Activated CD4-positive, alpha-beta T cell treated with anti-CD3 and anti-CD28 coated beads, Interleukin-2, amount 50 U/mL, for 16 hours (primary cell): Measurements from ENCODE around the gene ITGB1.

ENCODE experiments used
- DNase-seq: peaks from one replicate; pipeline ENCODE4 v3.0.0-alpha.2; 2020

ITGB1 gene

GRCh38 chr10:32954545-32955298 is 3.3 kb downstream of the ITGB1 start:
- no peak for DNase-seq

DNA sequence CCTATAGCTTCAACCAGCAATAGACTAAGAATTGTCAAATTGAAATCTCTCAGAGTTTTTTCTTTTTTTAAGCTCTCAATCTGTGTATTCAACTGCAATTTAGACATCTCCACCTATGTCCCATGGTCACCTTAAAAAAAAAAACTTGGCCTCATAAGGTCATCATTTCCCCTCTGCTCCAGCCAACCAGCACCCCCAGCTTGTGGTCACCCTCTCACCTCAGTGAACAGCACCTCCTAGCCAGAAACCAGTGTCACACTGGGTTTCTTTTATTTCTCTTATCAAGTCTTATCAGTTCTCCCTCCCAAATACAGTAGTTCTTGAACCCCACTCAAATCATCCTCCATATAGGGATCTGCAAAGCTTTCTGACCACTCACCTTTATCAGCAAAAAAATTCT is 4.0 kb downstream of the ITGB1 start:
- DNase-seq = no peak

DNA sequence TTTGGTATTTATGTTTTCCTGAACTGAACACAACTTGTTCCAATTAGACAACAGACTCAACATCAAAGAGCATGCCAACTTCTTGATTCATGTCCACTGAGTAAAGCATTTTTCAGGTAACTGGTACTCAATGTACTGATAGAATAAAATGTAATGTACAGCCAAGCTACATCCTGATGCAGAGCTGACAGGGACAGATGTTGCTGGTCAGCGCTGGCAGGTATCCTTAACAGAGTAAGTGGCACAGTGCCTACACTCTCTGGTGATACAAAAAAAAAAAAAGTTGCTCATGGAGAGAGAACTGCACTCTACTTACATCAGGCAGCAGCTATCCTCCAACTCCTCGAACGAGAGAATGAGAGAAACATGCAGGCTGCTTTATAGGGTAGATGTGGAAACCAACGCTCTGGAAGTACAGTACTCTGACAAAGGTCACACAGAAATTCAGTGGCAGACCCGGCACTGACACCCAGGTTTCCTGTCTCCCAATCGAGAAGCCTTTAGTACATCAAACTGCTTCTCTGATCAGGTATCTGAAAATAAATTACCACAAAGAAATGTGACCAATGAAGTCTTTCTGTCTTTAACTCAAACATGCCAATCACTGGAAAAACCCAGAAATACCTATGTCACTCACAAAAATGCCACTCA is 4.6 kb downstream of the ITGB1 start:
- DNase-seq = no peak

DNA sequence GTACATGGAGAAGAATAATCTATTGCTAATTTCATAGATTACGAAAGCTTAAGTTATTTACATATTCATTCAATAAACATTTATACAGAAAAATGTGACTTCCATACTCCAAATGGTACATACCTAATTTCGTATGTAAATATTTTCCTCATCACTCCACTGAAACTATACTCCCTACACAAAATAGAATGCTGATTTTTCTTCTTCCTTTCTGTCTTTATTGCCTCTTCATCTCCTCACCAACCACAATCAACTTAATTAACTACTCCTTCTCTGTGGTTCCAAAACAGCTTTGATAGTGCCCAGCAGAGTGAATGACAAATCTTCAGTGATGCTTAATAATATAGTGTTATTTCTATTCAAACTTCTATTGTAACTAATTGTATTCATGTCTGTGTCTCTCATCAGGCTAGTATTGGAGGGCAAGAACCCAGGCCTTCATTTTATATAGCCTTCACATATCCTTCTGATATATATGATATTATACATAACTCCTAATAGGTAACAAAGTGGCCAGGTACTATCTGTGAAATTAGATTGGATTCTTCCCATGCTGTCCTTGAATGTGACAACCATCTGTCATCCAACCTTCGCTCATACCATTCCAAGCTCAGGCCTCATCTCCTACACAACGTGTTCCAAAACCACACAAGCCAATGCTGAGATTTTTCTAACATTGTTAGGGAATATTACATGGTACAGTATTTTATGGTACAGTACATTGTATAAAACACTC is 5.3 kb downstream of the ITGB1 start:
- DNase-seq = no peak

DNA sequence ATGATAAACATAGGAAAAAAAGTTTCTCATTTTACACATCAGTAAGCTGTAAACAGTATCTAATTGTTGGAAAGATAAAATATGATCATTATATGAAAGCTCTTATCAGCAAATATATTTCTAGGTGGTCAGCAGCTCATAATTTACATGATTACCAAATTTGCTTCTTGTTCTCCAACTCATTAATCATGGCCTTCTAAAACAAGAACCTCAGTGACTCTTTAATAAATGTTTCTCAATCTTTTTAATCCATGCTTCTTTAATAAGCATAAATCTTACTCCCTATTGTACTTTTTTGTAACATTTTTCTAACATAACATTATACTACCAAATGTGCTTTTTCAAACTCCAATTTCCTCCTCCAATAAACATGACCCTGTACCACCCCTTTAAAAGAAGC is 5.9 kb downstream of the ITGB1 start:
- DNase-seq = no peak

- DNase-seq = no peak
Observed at GRCh38 chr10:32951111-32951510, 6.9 kb downstream of the ITGB1 start.

DNA sequence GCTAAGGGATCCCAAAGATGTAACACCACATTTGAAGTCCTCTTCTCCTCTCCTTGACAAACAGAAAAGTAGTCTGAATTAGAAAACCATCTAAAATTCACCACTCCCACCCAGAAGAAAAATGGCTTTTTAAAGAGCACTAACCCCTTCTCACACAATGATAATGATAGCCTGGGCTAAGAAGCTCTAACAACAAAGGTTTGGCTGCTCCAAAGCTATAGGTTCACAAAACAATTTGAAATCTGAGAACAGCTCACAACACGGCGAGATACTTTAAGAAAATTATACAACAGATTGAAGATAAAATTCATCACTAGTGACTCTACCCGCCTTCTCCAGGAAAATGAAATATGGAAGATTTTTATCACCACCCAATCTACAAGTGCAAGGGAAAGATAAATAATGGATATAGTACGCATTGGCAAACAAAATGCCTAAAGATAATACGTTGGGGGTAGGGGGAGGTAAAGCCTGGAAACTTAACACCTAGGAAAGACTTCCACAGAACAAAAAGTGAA is 7.4 kb downstream of the ITGB1 start:
- DNase-seq = no peak

DNA sequence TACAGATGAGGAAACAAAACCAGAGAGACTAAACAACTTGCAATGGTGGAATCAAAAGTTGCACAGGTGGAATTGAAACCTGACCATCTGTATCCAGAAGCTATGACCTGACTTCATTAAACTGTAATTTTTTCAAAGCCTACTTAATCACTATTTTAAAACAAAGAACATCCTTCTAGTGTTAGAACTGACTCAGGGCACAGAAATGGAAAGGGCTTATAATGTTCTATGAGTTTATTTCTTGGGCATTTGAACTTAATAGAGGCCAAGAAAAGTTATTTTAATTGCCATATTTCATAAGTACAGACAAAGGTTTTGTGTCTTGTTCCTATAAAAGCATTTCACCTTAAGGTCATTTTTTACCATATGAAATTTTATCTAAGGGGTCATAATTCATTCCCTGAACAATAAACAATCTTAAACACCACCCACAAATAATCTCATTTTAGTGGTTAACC is 8.8 kb downstream of the ITGB1 start:
- DNase-seq = no peak

DNA sequence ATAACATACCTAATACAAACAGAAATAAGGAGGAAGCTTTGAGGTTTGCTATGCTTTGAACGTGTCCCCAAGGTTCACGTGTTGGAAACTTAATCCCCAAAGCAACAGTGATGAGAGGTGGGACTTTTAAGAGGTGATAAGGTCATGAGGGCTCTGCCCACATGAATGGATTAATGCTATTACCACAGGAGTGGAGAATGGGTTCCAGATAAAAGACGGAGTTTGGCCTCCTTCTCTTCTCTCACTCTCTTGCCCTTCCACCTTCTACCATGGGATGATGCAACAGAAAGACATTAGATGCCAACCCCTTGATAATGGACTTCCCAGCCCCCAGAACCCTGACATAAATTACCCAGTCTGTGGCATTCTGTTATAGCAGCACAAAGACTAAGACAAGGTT is 9.6 kb downstream of the ITGB1 start:
- DNase-seq = no peak

DNA sequence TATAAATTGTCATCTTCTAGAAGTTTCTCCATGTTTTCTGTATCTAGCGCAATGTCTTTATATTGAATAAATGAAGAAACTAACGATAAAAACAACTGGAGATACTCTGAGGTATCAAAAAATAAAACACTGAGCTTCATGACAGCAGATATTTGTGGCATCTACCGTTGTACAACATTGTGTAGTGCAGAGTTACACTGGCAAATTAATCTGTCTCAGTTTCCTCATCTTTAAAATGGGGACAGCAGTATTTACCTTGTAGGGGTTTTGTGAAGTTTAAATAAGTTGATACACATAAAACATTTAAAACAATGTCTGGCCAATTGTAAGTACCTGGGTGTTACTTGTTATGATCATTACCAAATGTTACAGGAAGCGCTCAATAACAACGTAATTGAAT is 10.4 kb downstream of the ITGB1 start:
- DNase-seq = no peak

DNA sequence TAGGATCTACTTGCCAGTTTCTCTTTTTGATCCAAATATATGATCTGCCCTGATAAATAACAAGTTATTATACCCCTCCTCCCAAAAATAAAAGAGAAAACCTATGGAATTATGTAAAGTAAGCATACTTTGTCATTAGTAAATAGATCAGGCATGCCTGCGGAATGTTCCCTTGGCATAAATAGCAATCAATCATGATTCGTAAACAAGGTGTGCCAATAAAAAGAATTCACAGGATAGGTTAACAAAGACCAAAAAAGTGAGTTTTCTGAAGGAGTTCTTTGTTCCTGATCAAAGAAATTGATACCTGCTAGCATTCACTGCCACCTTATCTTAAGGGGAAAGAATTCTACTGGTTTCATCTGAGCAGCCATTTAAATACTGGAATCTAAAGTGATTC is 11.9 kb downstream of the ITGB1 start:
- DNase-seq = no peak

DNA sequence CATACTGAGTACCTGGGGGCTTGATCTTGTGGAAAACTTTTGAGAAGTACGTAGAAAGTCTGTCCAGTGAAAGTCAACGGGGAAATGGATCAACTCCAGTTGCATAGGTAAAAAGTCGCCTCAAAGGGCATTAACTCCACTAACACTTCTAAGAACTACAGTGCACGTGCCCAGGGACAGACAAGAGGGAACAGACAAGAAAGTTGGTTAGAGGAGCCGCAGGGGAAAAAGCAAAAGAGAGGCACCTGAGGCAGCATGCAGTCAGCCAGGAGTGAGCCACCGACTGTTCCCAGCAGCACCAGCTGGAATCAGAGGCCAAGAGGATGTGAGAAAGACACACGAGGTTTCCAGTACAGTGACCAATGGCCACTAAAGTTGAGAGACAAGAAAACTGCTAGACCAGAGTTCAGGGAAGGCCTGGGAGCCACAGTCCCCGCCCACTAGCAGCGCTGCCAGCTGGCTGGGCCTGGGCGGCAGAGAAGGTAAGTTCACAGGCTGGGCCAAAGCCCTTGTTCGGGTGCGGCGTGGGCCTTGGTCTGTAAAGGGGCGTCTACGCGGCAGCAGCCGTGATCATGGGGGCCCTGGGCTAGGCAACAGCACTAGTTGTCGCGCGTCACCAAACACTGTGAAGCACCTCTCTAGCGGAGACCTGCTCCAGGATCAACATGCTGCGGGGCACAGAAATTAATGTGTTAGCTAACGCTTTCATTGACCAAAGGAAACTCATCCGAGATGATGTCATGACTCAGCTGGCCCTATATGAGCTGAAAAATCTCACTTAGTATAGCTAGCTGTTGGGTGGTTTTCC is 14.0 kb downstream of the ITGB1 start:
- DNase-seq = no peak

DNA sequence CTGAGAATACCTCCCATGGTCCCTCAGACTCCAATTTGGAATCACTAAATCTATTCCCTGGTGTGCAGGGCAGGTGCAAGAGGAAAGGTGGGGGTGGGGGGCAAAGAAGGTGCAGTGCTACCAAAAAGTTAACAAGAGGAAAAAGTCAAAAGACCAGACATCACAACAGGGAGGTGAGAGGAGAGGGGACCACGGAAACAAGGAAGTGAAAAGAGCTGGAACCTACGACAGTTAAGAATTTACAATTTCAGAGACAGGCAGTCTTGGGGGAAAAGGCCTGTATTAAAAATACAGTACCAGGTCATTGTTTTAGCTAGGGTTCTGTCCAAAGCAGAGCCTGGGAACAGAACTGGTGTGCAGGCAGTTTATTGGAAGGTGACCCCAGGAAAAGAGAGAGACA is 14.6 kb downstream of the ITGB1 start:
- DNase-seq = no peak

DNA sequence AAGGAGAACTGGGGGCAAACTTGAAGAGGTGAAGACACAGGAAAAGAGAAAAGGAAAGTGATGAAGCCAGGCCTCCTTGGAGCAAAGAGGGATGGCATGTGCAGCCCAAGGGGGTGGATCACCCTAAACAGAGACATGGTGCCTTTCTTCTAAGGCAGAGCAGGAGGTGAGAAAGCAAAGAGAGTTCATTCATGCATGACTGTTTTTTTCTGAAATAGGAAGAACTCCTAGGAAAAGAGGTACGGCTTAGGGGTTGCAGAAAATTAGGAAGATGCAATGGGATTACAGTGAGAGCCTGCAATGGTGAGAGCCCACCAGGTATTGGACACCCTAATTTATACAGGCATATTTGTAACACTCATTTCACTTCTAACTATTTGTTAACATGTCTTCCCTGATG is 15.9 kb downstream of the ITGB1 start:
- no peak for DNase-seq

DNA sequence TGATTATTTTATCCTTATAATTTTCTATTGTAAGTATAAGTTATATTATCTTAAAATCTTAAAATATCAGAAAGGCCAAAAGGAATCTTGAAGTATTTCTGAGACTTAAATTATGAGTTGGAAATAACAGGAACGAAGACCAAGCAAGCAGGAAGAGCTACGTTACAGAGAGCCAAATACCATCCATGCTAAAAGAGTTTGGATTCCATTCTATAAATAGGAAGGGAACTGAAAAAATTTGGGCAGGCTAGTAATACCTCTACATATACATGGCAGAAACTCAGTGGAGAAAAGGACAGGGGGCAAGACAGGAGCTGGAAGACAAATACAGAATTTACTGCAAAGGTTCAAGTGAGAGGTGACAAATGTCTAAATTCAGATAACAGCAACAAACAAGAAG is 16.7 kb downstream of the ITGB1 start:
- no peak for DNase-seq

DNA sequence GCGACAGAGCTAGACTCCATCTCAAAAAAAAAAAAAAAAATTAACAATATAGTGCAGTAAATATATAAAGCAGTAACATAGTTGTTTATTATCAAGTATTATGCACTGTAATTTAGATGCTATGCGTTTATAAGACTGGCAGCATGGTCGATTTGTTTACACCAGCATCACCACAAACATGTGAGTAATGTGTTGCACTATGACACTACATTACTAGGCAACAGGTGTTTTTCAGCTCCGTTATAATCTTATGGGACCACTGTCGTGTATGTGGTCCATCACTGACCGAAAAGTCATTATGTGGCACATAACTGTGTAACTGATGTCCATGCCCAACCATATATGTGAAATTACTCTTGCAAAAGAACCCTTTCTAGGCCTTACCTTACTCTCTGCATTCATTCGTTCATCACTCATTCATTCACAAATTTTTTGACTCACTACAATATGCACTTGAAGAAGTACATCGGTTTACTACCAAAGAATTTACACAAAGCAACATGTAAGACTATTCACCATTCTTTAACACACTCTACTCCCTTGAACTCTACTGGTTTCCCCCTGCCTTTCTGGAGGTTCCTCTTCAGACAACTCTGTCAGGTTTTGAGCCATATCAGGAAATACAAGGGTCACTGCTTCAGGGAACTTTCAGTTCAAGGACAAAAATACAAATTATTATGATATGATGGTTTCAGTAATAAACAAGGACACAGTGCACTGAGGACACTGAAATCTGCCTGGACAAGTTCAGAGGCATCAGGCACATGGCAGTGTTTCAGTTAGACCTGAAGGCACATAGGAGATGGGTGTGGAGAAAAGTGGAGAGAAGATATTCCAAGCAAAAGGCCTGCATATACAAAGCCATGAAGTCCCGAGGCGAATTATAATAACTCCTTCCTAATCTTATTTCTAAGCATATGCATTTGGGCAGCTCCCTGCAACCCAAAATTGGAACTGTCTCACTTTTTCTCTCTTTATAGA is 17.4 kb downstream of the ITGB1 start:
- DNase-seq = no peak

GRCh38 chr10:32939296-32940111 is 18.5 kb downstream of the ITGB1 start:
- DNase-seq = no peak

DNA sequence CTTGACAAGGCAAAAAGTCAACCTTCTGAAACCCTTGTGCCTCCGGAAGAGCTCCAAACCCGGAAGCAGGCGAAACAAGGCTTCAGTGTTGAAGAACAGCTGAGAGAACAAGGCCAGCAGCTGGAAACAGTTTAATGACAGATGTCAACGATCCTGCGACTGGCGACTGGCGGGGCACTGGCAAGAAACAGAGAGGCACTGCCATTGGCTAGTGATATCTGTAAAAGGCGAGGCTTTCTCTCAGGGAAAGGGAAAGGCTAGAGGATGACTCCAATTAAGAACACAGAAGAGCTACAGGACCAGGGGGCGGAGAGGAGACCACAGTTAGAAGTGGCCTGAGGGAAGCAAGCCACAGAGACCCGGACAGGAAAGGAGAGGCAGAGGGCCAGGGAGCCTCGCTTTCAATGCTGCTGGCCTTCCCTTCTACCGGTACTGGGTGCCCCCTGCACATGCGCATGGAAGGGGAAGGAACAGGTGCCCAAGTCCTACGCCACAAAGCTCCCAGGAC is 19.4 kb downstream of the ITGB1 start:
- no peak for DNase-seq

GRCh38 chr10:32937911-32938424 is 20.1 kb downstream of the ITGB1 start:
- DNase-seq = no peak

DNA sequence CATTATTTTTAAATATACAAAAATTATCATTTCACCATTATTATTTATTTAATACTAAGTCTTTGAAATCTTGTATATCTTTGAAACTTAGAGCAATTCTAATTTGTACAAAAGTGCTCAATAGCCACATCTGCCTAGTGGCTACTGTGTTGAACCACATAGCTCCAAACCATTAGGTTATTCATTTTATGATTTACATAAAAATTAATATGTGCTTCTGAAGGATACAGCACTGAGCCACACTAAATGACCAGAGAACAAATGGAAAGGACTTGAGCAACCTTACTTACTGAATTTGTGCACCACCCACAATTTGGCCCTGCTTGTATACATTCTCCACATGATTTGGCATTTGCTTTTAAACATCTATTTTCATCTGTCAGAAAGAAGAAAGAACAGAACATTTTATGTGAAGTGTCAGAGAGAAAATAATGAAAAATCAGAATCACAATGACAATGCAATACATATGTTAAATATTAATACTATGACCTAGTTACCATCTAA is 25.8 kb downstream of the ITGB1 start:
- DNase-seq = no peak
